Left lobe of liver (tissue), 2 donors: ENCODE results near the gene RASSF4. TPM values are rescaled to one million over a fixed set of nuclear protein-coding genes. Genes with fewer than 3 reads are reported as not detected.

ENCODE experiments used
- ATAC-seq: fragments of 200-7000 bp; cut with Tn5 transposase; one replicate; pipeline ENCODE4 v1.9.1; 2020; ENCODE audit warnings: mild to moderate bottlenecking, moderate library complexity
- DNase-seq: peaks from one replicate; pipeline ENCODE4 v3.0.0-alpha.2; 2020; ENCODE audit warnings: low spot score
- total RNA-seq: library from RNA; stranded (reverse); gene quantifications from one replicate; pipeline ENCODE4 v1.2.1, GENCODE V29; 2021
- donor health status: DM: no; HTN: no; CAD: no; lungs with moderate emphysema.
- donor health status: DM: no; HTN: yes; CAD: no.

The RASSF4 gene
- total RNA-seq, 1 donor from 2014 or later, result 25.0 TPM

DNA sequence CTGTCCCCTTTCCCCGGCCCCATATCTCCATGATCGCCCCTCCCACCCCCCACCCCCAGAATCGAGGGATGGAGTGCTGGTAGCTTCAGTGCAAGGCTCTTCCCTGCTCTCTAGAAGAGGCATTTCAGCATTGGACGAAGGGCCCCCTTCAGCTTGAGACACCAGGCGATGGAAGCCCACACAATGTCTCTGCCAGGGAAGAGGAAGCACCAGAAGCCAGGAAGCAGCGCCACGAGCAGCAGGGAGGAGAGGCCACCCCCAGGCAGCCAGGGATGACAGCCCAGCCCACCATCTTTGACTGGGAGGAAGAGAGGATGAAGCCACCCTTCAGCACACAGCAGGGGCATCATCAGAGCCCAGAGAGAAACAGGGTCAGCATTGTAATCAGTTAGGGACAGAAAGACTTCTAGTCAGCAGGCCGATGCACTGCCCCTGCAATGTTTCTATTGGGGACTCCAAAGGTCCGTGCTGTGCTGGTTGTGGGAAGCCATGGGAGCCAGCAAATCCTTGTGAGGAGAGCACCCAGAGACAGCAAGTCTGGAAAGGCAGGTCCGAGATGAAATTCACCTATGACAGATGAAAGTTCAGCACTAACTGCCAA is 32.8 kb upstream of the RASSF4 start:
- ATAC-seq, result no peak
- DNase-seq, result no peak

- ATAC-seq, result peak; percentile 85
- DNase-seq, result peak; percentile 64
Measured at GRCh38 chr10:44927352-44927751, 32.2 kb upstream of the RASSF4 start.

DNA sequence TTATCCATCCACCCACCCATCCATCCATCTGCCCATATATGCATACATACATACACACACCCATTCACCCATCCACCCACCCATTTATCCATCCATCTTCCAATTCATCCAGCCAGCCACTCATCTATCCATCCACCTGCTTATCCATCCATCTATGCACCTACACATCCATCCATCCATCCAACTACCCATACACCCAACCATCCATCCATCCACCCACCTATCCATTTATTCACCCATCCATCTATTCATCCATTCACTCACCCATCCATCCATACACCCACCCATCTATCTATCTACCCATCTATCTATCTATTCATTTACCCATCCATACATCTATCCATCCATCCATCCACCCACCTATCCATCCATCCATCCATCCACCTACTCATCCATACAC is 31.1 kb upstream of the RASSF4 start:
- no peak for ATAC-seq
- no peak for DNase-seq

GRCh38 chr10:44929356-44930255 is 30.0 kb upstream of the RASSF4 start:
- peak; percentile 43 for DNase-seq

GRCh38 chr10:44930904-44931620 is 28.5 kb upstream of the RASSF4 start:
- DNase-seq, result peak; percentile 23

More at GRCh38 chr10:44929356-44930255, 30.0 kb upstream of the RASSF4 start:
- ATAC-seq, result no peak

DNA sequence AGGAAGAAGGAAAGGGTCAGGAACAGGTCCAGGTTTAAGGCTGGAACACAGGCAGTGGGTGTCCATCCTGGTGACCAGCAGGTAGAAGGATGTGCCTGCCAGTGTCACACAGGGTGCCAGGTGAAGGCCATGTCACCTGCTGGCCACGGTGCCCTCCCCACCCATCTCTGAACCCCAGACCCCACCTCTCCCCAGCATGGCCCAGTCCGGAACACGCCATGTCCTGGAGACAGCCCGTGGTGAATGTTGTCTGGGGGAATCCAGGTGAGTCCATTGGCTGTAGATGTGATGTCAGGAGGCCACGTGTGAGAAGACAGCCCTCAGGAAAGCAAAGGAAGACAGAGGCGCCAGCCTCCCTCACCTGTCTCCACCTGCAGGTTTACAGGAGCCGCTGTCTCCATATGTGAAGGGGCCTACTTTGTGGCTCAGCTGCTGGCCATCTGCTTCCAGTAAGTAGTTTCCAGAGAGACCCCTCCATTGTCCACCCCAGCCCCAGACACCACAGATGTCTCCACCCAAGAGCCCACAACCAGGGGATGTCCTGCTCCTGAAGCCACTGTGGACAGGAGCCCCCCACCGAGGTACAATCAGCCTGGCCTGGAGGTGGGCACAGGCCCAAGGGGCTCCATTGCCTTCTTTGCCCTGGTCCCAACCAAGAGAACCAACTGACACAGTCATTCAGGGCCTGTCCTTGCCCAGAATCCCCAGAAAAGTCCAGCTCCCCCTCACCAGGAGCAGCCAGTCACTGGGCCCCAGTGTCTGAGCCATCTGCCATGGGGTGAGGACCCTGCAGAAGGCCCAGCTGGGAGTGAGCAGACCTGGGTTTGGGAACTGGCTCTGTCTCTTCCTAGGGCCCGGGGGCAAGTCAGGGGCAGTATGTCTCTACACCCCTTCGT is 27.7 kb upstream of the RASSF4 start:
- ATAC-seq (no peak), DNase-seq (peak; percentile 44)

More at GRCh38 chr10:44930904-44931620, 28.5 kb upstream of the RASSF4 start:
- ATAC-seq, result no peak

DNA sequence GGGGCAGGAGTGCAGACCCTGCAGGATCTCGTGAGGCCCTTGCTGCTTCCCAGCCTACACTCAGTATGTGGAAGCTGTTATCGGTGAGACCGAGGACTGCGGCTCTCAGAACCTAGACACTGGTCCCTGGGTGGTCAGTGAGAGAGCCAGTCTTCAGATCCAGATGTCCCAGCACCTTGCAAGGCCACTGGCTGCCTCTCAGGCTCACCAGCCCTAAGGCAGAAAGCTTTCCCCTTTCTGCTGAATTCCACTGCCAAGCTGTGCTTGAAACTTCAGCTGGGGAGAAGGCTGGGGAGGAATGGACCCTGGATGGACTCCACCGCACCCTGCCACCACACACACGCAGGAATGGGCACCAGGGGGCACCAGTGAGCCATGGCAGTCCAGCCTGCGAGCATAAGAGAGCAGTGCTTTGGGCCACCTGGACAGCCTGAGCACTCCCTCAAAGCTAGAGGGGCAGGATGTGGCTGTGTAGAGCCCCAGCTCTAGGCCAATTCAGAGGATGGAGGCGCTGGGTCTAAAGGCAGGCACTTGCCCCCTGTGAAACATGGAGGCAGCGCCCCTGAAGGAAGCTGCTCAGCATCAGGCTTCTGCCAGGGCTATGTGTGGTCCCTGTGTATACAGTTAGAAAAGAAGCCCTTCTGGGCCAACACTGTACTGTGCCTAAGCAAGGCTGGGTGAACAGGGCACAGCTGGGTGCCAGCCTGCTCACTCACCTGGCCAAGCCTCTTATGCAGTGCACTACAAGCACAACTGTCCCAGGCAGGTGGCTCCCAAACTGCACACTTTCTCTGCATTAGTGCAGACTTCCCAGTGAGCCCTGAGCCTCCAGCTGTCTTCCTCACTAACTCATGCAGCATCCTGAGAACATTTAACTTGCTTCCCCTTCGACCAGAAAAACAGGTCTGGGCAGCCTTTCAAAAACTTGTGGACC is 26.8 kb upstream of the RASSF4 start:
- DNase-seq, result peak; percentile 90

DNA sequence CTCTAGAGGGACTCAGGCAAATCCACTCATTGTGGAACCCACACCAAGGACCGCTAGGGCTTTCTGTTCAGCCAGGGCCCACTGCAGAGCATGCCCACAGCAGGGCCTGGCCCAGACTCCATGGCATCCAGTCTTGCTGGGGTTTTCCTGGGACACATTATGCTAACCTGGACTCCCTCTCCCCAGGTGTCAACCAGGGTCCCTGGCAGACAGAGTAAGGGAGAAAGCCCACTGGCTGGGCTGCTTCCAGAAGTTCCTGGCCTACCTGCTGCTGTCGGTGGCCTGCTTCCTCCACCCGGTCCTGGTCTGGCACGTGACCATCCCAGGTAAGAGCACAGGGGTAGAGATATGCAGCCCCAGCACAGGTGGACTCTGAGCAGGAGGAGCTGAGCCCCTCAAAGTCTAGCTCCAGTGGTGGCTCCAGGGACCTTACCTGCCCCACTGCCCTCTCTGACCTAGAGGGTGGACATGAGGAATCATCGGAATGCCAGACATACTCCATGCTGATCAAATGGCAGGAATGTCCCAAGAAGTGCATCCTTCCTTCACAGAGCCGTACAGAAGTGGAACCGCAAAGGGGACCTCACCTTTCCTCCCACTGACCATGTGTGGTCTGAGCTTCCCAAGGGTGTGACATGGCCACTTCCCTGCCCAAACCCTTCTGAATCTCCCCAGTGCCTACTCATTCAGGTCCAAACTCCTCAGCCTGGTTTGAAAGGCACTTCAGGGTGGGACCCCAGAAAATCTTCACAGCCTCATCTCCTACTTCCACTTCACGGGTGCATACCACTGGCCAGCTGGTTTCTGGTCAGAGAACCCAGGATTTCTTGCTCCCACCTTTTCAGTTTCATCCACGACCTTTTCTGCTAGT is 25.9 kb upstream of the RASSF4 start:
- ATAC-seq (no peak), DNase-seq (peak; percentile 41)

More for the DNA sequence above, 26.8 kb upstream of the RASSF4 start:
- peak; percentile 97 for ATAC-seq

GRCh38 chr10:44934416-44935200 is 25.0 kb upstream of the RASSF4 start:
- no peak for ATAC-seq
- peak; percentile 48 for DNase-seq

GRCh38 chr10:44935201-44935965 is 24.2 kb upstream of the RASSF4 start:
- ATAC-seq (peak; percentile 33), DNase-seq (peak; percentile 46)

DNA sequence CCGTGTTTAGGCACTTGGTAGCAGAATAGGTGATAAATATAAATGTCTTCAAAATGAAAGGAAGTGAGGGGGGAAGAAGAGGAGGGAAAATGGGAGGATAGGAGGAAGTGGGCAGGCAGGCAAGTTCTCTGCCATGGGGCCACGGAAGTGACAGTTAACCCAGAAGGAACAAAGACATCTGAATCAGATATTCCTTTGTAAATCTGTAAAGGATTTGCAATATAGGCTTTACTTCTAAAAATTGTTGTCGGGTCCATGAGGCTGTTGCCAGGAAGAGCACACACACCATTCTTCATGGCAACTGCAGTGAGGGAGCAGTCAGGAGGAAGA is 23.7 kb upstream of the RASSF4 start:
- ATAC-seq, result no peak
- DNase-seq, result no peak

DNA sequence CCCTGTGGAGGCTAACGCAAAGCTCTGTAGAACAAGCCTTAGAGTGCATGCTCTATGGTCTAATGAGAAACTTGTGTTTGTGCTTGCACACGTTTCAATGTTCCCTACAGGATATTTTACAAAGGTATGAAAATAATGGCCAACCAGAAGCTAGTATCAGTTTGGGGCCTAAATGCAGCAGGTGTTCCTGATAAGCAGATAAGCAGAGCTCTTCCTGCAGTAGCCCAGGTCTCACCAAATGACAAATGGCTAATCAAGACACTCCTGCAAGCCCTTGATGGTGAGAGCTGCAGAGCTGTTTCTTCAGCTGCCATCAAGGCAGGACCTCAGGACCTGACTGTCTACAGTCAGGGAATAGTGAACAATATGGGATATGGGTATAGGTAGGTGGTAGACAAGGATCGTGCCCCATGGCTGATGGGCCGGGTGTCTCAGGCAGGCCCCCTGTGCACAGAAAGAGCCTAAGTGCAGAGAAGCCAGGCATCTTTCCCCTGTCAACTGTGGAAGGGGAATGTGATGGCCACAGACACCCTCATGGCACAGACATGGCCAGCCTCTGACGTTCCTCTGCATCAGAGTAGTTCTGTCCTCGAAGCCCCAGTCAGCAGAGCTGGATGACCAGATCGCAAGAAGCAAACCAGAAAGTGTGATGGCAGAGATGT is 23.2 kb upstream of the RASSF4 start:
- no peak for ATAC-seq

GRCh38 chr10:44937196-44938005 is 22.2 kb upstream of the RASSF4 start:
- peak; percentile 8 for ATAC-seq

More for the DNA sequence above, 23.2 kb upstream of the RASSF4 start:
- peak; percentile 31 for DNase-seq

DNA sequence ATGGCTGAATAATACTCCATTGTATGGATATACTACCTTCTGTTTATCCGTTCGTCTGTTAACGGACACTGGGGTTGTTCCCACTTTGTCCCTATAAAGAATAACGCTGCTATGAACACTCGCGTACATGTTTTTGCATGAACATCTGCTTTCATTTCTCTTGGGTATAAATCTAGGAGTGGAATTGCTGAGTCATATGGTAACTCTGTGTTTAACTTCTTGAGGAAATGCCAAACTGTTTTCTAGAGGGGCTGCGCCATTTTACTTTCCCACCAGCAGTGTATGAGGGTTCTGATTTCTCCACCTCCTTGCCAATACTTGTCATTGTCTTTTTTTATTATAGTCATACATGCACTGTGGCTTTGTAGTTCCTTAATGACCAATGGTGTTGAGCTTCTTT is 20.6 kb upstream of the RASSF4 start:
- ATAC-seq, result no peak
- no peak for DNase-seq

More at GRCh38 chr10:44937196-44938005, 22.2 kb upstream of the RASSF4 start:
- peak; percentile 40 for DNase-seq

DNA sequence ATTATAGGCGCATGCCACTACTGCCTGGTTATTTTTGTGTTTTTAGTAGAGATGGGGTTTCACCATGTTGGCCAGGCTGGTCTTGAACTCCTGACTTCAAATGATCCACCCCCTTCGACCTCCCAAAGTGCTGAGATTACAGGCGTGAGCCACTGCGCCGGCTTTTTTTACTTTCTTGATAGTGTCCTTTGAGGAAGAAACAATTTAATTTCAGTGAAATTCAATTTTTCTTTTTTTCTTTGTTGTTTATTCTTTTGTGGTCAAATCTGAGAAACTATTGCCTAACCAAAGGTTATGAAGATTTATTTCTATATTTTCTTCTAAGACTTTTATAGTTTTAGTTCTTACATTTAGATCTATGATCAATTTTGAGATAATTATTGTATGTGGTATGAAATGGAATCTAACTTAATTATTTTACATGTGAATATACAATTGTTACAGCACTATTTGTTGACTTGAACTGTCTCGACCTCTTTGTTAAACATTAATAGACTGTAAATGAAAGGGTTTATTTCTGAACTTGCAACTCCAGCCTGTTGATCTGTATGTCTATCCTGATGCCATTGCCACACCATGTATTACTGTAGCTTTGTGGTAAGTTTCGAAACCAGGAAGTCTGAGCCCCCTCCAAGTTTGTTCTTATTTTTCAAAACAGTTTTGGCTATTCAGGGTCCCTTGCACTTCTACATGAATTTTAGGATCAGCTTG is 19.8 kb upstream of the RASSF4 start:
- ATAC-seq, result peak; percentile 89

More for the DNA sequence above, 19.8 kb upstream of the RASSF4 start:
- peak; percentile 40 for DNase-seq
